ENCODE data around the gene GALNT18.

The GALNT18 gene

DNA sequence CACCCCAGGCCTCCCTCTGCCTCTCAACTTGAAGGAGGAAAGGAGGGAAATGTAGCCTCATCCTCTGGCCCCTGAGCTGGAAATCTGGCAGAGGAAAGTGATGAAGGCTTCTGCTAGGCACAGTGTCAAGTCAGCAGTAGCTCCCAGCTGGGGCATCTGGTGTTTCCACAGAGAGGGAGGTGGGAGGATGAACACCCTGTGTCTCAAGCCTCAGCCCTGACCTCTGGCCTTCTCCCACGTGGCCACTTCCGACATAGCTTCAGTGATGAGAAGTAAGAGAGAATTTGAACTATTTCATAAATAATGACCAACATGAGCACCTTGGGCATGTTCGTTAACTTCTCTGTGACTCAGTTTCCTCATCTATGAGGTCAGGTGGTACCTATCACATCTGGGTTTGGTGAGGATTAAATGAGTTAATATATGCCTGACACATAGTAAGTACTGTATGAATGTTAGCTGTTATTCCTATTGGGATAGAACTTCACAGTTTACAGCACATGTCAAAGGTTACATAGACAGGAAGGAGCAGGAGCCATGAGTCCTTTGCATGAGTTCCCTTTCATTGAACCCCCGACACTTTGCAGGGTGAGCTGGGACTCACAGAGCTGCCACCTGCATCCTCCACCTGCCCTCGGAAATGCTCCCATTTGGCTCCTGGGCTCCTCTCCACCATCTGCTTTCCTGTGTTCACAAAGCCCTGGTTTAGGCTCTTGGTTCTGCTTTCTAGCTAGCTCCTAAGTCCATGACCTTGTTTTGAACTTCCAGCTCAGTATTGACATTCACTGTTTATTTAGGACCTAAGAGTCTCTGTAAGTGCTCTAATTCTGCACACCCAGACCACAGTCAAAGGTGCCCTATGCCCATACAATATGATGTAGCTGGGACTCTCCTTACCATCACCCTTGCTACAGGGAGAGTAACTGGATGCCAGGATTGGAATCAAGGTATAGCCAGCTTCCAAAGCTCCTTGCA lies 330.5 kb downstream of the GALNT18 start:
- DNase-seq, result no peak

DNA sequence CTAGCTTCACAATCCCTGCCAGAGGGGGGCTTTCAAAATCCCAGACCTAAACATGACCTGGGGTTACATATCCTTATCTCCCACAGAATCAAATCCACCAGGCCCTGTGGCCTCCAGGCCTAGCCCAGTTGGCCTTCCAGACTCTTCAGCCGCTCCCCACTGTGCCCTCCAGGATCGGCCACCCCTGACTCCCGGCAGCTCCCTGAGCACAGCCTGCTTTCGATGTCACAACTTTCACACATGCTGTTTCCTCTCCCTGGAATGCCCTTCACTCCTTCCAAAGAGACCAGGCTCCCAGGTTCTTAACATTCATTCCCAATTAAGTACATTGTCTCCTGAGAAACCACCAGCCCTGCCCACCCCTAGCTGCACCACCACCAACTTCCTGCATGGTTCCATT lies 331.5 kb downstream of the GALNT18 start:
- DNase-seq, result no peak

DNA sequence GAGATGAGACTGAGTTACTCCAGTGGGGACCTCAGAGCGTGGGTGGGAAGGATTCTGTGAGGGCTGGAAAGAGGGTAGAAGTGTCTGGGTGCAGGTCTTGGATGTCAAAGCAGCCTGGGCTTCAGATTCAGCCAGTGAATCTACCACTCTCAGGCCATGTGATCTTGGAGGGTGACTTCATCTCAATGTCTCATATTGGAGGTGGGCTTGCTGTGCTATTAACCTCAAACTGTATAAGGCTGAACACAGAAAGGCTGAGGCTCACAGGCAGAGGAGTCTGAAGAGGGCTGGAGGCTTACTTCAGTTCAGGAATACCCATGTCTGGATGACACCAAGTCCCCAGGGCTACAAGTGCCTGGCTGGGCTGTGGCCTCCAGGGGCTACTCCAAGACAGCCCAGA lies 332.1 kb downstream of the GALNT18 start:
- no peak for DNase-seq

DNA sequence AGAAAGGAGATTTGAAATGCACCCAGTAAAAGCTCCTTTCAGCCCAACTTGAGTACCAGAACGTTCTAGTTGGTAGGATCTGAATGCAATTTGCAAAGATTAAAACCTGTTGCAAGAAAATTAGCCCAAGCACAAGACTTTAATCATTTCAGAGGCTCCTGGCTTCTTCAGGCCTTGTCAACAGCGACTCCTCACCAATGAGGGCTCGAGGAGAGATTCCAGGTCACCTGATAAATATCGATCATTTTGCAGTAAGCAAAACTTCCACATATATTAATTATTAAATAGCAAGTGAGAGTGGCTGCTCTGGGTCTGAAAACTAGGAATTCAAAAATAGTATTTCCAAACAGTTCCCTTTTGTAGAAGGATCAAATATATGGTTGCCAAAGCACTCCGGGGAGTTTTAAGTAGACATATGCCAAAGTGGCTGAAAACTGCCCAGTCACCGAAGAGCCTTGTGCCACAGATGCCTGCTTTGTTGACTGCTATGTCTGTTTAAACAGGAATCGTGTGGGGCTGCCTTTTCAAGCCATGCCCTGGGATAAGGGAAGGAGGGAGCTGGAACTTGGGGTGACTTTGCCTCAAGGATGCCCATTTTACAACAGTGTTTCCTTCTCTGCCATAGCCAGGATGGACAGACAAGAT lies 332.7 kb downstream of the GALNT18 start:
- no peak for DNase-seq

DNA sequence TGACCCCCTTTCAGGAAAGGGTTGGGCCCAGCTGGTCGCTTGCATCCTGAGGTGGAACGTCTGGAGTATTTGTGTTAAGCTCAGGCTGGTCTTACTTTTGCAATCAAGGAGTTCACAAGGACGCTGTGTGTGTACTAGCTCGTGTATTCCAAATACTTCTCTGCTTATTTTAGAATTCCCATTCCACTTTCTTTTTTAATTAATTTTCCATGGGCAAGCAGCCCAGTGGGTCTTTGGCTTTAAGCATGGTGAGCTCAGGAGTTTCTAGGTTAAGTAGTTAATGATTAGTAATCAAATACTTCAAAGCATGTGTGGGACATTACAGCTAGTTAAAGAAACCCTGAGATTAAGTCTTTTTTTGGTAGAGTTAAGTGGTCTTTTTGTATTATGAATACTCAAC lies 337.3 kb downstream of the GALNT18 start:
- no peak for DNase-seq

DNA sequence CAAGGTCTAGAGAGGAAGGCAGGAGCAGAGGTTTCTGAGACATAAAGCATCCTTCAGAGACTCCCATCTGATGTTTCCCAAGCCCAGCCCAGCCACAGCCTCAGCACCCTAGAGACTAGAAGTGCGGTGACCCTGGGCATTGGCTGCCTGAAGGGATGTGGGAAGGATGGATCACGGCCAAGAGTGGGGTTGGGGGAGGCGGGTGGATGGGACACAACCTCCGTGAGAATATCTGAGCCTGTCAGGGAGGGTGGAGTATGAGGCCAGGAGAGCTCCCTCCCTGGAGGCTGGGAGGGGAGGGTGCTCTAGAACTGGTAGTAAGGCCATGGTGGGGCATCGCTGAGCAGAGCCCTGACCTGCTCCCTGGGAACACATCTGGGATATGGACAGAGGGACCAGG lies 340.2 kb downstream of the GALNT18 start:
- DNase-seq, result no peak

DNA sequence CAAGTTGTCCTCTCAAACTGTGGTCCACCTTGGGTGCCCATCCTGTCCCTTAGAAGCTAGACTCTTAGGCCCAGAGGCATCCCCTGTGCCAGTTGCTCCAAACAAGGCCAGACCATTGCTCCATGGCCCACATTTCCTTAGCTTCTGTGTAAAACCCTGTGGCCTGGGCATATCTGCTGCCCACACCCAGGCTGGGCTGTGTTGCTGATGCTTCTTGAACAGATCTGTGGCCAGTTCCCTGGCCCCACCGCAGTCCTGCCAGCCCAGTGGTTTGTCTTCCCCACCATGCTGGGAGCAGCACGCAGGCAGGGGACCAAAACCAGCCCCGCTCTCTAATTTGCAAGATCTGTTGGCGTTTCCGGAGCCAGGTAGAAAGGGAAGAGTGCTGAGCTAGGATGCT lies 341.0 kb downstream of the GALNT18 start:
- DNase-seq, result no peak

DNA sequence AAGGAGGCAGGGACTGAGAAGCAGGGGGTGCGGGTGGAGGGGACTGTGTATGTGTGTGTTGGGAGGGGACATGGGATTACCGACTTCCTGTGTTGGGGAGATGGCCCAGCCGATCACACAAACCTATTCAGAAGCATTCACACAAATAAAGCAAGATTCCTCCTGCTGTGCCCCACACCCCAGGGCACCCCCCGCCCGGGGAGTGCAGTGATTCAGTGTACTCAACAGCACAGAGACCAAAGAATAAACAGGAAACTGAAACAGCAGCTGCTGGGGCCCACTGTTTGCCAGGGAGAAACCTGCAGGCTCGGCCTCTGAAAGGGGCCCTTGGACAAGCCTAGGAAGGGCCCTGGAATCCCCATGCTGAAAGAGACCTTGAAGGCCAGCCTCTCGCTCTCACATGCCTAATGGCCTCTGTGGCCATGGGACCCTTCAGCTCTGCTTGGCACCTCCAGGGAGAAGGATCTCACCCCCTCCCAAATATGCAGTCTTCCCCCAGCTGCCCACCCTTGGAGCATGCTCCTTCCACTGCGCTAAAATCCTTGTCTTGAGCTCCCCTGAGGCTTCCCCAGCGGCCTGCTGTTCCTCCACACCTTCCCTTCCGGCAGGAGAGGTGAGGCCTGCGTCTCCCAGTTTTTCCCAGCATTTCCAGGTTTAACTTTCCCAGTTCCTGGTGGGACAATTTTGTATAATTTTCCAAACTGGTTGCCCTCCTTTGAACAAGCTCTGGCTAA lies 341.7 kb downstream of the GALNT18 start:
- no peak for DNase-seq

DNA sequence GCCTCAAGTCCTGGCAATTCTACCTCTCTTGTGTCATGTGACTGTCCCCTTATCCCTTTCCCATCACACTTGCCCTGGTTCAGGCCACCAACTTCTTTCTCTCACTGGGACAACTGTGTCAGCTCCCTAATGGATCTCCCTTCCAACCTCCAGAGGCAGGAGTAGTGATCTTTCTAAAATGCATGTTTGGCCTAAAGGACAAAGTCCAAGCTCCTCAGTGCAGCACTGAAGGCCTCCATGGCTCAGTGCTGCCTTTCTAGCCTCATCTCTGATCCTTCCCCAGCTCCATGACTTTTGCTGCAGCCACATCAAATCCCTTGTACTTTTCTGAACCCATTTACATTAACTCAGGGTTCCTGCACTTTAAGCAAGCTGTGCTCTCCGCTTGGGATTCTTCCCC lies 349.6 kb downstream of the GALNT18 start:
- DNase-seq, result no peak

DNA sequence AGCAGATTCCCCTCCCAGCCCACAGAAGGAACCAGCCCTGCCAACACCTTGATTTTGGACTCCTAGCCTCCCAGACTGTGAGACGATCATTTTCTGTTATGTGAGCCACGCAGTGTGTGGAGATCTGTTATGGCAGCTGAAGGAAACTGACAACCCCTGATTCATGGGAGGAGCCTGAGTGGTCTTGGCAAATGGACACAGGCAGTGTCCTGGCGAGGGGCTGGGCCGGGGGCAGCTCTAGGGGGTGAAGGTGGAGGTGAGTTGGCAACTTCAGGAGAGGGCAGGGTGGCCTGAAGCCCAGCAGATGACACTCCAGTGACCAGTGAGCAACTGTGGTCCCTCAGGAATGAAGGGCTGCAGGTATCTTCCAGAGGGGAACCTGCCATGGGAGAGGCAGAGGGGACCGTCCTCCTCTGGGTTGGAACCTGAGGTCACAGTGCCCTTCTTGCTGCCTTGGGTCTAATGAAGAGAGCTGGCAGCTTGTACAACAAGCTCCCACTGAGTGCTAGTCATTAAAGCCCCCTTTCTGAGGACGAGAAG lies 351.5 kb downstream of the GALNT18 start:
- DNase-seq, result no peak

DNA sequence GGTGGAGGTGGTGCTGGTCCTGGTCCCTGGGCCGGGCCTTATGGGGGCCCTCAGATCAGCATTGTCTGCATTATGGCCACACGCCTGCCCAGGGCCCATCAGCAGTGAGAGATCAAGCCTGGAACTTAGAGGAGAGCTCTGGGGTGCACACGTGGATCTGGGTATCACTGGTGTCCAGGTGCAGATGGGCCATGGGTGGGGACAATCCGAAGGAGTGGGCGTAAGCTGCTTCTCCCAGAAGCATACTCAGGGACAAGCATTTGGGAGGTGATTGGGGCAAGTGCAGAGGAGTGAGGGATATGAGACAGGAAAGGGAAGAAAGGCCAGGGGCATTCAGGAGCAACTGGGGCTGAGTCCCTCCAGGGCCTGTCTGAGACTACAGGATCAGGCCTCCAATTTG lies 353.1 kb downstream of the GALNT18 start:
- no peak for DNase-seq

DNA sequence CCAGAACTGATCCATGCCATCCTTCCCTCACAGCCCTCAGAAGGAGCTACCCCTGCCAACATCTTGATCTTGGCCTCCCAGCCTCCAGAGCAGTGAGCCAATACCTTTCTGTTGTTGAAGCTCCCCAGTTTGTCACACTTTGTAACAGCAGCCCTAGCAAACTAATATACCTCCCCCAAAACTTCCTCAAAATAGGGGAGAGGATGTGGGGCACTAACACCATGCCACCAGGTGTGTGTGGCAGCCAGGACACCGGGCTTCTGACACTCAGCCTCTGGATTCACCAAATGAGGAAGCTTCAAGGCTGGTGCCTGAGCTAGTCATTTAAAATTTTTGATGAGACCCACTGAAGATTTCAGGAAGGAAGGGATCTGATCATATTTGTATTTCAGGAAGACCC lies 353.7 kb downstream of the GALNT18 start:
- DNase-seq, result no peak

DNA sequence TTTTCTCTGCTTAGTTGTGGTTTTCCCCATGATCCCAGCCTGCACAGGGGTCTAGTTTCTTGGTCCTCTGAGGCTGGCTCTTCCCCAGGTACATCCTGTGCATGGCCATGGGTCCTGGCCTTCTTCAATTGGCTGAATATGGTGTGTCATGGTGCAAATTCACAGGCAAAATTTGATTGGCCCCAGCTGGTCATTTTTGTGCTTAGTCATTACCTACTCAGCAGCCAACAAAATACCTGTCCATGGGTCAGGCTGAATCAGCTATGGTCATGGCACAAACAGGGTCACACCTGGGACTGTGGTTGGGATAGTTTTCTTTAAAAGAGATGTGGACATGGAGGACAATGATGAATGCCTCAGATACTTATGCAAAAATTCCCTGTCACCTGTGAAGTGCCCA lies 354.5 kb downstream of the GALNT18 start:
- no peak for DNase-seq

DNA sequence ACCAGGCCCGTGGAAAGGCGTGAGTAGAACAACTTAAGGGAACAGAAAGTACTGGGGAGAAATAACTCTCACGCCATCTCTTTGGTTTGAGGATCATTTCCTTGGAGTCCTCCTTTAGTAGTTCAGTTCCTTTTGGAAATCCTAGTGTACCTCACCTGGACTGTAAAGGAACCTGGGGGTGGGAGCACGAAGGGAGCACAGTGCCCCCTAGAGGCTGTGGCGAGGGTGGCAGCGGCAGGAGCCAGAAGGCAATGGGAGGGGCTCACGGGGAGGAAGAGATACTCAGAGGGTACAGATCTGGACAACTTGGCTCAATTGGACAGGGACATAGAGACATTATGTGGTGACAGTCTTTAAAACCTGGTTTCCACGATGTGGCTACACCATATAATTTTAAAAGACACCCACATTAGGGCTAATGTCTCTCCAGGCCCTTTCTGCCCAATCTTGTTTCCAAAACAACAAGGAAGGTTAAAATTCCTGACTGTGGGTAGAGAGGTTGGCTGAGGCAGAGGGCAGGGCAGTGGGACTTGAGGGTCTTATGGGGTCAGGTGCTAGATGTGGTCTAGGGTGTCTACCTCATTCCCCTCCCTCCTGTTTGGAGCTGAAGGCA lies 355.7 kb downstream of the GALNT18 start:
- DNase-seq, result no peak

DNA sequence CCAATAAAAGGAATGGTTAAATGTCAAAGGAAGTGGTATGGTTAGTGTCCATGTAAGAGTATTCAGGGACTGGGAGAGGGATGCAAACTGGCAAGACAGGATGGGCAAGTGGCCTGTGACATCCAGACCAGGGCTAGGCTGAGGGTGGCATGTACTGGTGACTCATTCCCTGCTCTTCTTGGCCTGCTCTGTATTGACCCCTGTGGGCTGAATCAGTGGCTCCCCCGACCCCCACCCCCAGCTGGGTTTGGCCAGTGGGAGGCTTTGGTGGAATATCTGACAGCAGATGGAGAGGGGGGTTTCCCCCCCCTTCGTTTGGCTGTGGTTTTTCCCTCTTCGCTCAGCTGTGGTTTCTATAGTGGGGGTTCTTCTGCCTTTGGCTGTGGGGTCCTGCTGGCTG lies 356.5 kb downstream of the GALNT18 start:
- no peak for DNase-seq

DNA sequence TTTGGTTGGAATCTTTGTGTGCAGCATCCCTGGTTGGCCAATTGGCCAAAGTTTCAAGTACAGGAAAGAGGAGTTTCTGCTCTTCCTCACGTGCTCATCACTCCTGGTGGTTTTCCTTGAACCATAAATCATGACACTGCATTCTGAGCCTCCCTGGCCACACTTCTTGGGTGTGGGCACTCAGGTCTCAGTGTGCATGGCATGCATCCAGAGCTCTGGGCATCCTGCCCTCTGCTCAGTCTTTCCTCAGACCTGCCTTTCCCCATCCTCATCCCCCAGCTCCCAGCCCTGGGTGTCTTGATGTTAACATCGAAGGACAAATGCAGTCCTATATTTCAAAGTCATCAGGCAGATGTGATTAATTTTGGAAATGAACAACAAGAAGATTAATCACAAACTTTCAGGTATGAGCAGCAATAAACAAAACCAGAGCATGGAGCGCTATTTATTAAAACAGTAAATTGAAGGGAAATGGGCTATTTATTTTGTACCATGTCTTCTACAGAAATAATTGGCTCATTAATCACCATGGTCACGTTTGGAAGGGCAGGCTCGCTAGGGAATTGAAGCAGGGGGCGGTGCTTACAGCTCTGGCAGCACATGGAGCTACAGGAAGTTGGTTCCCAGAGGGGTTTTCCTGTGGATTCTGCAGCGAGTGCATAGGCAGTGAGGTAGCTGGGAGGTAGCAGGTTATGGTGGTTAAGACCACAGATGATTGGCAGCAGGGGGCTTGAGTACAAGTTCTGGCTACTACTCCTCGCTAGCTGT lies 358.4 kb downstream of the GALNT18 start:
- no peak for DNase-seq

DNA sequence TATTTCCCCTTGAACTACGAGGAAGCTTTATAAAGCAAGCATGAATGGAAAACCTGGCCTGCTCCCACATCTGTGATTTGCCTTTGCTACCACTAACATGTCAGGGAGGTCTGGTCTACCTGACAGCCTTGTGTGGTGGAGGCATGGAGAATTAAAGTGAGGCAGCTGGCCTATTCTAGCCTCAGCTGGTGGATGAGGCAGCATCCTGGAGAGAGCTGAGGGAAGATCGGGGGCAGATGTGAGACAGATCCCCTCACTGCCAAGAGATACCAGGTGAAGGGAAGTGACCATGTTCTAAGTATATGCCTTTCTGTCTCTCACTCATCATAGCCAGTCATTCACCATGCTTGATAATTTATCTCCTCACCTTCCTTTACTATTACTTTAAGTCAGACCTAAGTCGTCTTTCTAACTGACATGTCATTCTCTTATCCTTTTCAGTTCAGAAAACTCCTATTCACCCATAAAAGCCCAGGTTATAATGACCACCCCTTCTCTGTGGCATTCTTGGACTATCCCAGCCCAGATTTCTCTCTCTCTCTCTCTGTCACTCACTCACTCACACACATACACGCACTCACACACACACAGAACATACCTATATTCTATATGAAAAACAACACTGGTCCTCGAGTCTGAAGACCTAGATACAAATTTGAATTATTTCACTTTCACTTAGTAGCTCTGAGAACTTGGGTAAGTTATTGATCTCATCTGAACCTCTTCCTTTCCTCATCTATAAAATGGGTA lies 359.5 kb downstream of the GALNT18 start:
- no peak for DNase-seq

DNA sequence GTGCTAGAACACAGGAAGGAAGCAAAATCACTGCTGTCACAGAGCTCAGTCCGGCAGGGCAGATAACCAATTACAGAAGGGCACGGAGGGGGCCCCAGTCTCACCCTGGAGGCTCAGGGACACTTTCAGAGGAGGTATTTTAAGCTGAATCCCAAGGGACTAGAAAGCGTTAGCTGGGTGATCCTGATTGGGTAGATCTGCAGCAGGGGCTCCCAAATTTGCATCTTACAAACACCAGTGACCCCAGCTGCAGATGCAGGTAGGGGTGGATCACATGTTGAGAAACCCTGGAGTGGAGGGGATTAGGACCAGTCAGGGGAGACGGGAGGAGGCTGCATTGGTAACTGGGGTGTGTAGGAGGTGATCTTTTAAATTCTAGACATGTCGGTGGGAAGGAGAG lies 360.2 kb downstream of the GALNT18 start:
- no peak for DNase-seq

DNA sequence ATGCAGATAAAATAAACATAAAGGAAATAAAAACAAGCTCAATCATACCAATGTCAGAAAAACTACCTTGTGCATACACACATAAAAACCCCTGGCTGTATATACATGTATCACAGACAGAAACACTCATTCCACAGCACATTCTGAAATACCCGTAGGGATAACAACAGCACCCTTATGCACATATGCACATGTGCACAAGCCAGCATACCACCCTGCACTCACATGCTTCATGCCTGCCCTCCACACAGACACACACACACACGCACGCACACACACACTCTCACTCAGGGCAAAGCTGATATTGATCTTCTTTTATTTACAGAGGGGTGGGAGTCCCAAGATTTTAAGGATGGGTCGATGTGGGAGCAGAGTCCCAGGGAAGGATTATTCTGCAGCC lies 360.9 kb downstream of the GALNT18 start:
- DNase-seq, result no peak

DNA sequence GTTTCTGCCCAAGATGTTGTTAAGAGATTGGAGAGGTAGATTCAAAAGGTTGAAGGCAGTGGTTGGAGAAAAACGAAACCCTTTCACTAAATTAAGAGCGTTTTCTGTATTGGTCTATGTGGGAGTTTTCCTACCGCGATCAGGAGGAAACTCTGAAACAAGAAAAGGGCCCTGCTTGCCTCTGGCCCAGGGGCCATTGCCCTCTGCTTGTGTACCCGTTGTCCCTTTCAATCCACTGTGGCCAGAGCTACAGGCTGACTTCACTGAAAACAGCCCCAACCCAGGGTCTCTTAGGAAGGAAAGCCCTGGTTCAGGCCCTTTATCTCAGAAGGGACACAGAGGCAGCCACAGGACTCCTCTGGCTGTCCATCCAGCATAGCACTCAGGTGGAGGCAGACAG lies 367.8 kb downstream of the GALNT18 start:
- DNase-seq, result no peak

DNA sequence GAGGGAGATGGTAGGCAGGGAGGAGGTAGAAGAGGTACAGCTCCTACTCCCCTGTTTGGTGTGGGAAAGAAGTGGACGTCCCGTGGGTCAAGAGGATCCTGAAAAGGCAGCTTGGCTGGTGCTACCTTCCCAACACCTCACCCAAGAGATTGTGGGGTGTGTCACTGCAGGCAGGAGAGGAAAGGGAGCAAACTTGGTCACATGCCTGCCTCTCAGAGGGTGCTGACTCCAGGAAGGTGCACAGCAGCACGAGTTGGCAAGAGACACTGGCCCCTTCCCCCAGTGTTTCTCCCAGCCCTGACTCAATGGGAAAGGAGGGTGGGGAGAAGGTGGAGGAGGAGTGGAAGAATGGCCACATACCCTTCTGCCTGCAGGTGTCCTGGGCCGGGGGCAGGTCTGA lies 368.3 kb downstream of the GALNT18 start:
- no peak for DNase-seq

DNA sequence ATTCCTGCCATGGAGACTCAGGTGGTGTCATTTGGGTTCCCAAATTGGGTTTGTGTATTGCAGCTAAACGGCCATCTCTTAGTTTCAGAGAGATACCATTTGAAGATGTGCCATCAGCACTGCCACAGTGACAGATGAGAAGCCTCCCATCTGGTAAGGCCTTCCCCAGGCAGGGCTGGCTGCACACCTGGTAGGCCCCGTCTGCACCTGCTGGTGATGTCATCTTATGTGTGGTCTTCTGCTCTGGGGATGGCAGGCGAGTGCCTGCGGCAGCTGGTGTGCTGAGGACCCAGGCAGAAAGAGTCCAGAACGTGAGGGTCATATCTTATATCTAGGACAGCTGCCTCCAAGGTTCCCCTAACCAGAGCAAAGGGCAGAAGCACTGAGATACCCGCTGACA lies 369.4 kb downstream of the GALNT18 start:
- no peak for DNase-seq

All from NCI-H1694 treated with DMSO at 0.1 percent for 48 hours (cell line).